GM21381 (cell line): ENCODE measurements around the gene FAM171A2.

ENCODE experiments used
- ATAC-seq: cut with Tn5 transposase; IDR thresholded peaks from one replicate; pipeline ENCODE4 v1.9.1; 2021; ENCODE audit warnings: mild to moderate bottlenecking, moderate library complexity; ENCODE audit not compliant: unreplicated experiment

The FAM171A2 gene

DNA sequence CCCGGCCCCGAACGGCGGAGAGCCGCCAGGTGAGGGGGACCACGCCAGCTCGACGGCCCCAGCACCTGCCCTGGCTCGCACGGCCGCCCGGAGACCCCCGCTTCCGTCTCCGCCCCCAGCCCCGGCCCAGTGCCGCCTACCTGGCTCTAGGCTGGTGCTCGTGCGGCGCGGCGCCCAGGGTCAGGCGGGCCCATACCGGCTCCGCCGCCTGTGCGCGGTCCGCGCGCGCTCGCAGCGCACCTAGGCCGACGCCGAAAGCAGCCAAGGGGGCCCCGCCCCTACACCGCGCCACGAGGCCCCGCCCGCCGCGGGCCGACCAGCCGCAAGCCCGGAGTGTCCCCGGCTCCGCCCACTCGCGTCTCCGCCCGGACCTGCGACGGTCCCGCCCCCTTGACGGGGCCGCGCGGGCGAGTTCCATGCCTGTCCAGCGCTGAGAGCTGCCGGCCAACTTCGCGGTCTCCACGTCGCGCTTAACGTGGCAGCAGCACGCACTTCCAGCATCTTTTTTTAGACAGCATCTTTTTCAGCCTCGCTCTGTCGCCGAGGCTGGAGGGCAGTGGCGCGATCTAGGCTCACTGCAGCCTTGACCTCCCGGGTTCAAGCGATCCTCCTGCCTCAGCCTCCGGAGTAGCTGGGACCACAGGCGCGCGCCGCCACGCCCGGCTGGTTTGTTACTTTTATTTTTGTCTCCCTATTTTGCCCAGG is 38.9 kb downstream of the FAM171A2 start, which contains the start of gene SLC25A39:
Gene SLC25A39 (minus strand): TSS at position 253 of the 705 bp plus-strand sequence. CDS start 1,261 bp downstream, outside the sequence.
- ATAC-seq, result peak; percentile 61

GRCh38 chr17:44324092-44324570 is 39.5 kb downstream of the FAM171A2 start:
- ATAC-seq, result peak; percentile 2

- ATAC-seq, result no peak
Observed at GRCh38 chr17:44323359-44324091, 40.1 kb downstream of the FAM171A2 start.

DNA sequence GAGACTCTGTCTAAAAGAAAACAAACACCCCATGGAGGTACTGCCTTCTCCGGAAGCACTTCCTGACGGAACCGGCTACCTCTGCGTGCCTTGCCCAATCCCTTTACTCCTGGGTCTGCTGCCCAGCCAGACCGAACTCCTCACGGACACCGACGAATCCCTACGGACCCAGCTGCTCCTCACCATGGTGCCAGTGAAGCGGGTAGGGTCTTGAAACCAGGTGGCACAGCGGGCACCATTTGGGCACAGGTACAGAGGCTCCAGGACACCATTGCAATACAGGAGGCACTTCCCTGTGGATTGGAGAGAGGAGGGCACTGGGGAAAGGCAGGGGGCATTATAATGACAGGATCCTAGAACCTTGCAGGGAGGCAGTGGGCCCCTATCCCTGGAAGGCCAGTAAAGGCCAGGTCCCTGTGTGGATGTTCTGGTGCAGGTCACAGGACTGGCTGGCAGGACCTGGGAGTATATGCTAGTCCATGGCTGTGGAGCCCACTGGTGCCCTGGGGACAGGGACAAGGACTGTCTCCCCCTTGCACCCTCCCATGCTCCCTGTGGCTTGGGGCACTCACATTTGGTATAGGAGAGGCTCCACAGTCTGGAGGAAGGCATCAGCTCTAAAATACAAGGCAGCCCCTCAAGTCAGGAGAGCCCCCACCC is 41.3 kb downstream of the FAM171A2 start:
- ATAC-seq, result no peak

GRCh38 chr17:44321246-44322120 is 42.2 kb downstream of the FAM171A2 start:
- ATAC-seq, result no peak

GRCh38 chr17:44320066-44320465 is 43.6 kb downstream of the FAM171A2 start:
- ATAC-seq, result no peak

- ATAC-seq, result no peak
Observed at GRCh38 chr17:44318077-44318892, 45.4 kb downstream of the FAM171A2 start.

DNA sequence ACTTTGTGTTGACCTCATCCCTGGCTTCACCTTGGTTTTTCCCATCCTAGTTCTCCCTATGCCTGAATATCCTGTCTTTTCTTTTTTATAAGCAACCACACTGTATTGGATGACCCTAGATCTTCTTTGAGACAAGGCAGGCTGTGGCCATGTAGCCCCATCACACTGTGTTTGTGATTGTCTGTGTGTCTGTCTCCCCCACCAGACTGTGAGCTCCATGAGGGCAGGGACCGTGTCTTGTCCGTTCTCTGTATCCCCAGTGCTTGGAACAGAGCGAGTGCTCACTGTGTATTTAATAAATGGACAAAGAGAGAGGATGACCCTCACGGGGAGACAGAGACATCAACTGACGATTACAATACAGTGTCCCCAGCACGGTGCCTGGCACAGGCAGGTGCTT is 46.1 kb downstream of the FAM171A2 start:
- no peak for ATAC-seq

DNA sequence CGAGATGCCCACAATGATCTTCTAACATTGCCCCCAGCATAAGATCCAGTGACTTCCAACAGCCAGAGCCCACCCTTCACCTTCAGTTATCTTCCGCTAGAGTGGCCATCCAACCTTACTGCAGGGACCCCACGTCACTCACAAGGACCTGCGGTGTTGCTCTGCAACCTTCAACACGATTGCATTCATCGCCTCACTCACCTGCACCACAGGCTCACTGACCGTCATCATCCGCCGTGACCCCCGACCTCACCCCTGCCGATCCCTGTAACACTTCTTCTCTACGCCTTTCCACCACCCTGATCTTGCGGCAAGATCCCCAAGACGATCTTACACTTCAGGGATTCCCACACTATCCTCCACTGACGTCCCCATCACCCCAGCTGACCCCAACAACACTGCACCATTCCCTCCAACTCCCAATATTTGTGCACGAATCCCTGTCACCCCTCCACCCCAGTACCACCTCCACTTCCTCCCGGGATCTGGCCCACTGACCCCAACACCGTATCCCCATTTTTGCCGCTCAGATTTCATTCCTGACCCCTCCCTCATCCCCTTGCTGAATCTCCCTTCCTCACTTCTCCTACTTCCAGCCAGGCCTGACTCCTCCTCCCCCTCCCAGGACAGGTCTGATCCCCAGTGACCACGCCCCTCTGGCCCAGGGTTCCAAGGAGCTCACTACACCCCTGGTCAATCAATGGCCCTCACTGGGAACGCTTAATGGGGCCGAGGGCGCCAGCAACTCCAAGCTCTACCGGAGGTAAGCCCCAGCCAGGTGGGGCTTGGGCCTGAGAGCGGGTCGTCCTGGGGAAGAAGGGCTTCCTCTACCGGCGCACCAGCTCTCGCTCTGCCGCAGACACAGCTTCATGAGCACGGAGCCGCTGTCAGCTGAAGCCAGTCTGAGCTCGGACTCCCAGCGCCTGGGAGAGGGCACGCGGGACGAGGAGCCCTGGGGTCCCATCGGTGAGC is 47.6 kb downstream of the FAM171A2 start:
- ATAC-seq, result no peak

GRCh38 chr17:44314869-44315661 is 48.6 kb downstream of the FAM171A2 start:
- no peak for ATAC-seq

DNA sequence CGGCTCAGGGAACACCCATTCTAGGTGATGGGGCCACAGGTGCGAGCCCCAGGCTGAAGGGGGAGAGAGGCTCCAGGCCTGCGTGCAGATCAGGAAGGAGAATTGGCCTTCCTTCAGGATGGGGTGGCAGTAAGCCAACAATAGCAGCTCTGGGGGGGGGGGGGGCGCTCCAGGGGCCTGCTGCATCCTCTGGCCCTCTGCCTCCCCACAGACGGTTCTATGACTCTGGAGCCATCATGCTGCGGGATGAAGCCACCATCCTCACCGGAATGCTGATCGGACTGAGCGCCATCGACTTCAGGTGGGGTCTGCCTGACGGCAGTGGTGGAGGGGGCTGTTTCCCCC is 49.2 kb downstream of the FAM171A2 start:
- no peak for ATAC-seq

GRCh38 chr17:44314031-44314430 is 49.6 kb downstream of the FAM171A2 start:
- ATAC-seq, result no peak

- ATAC-seq, result no peak
Observed at GRCh38 chr17:44312396-44313104, 51.1 kb downstream of the FAM171A2 start.

DNA sequence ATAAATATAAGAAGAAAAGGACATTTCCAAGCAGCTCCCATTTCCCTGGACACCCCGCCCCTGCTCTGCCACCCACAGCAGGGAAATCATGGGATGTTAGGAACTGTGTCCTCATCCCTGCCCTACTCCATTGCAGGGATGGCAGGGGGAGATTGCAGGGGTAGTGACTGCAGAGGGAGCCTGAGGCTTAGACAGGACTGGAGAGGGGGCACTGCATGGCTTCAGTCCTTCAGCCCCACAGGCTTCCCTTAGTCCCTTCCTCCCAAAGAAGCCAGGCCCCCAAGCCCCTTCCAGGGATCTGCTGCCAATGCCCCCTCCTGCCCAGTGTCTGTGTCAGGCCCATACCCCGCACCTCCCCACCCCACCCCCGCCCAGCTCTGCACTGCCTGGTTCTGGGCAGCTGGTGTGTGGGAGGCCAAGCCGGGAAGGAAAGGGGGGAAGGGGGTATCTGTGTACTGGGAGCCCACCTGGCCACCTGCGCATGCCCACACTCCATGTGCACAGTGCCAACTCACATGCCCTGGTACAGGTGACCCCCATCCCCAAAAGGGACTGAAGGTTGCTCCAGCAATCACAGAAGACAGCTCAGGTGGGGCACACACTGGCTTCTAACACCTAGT is 52.0 kb downstream of the FAM171A2 start:
- ATAC-seq, result no peak

DNA sequence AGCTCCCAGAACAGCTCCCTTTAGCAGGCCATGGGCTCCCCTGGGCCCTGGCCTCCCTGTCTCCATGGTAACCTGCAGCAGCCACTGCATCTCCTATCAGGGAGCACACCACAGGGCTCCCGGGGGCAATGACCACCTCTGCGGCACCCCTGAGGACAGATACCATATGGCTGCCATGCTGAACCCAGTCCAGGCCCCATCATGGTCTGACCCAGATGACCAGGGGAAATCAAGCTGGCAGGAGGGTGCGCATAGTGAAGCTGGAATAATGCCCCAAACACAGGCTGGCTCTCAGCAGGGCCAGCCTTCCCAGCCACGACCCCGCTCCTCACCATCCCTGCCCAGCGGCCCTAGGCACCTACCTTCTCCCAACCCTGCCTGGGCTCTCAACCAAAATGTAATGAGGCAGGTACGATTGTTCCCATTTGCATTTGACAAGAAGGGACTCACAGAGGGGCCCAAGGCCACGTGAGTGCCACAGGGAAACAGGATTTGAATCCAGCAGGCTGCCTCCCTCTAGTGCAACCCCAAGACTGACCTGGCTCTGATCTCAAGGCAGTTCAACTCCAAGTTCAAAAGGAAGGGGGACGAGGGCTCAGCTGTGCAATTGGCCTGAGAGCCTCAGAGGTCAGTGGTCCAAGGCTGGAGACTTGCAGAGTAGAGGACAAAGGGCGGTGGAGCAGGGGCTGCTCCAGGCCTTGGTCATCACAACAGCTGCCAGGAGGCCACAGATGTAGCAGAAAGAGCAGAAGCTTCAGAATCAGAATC is 52.9 kb downstream of the FAM171A2 start:
- no peak for ATAC-seq

GRCh38 chr17:44310188-44310587 is 53.5 kb downstream of the FAM171A2 start:
- no peak for ATAC-seq
